ENCODE data around the gene CFTR. TPM values are rescaled to one million over a fixed set of nuclear protein-coding genes. Genes with fewer than 3 reads are reported as not detected.
A peak's percentile ranks its signal among the peaks of the same experiment; 100 is the strongest.

Gene CFTR
- total RNA-seq: not detected

DNA sequence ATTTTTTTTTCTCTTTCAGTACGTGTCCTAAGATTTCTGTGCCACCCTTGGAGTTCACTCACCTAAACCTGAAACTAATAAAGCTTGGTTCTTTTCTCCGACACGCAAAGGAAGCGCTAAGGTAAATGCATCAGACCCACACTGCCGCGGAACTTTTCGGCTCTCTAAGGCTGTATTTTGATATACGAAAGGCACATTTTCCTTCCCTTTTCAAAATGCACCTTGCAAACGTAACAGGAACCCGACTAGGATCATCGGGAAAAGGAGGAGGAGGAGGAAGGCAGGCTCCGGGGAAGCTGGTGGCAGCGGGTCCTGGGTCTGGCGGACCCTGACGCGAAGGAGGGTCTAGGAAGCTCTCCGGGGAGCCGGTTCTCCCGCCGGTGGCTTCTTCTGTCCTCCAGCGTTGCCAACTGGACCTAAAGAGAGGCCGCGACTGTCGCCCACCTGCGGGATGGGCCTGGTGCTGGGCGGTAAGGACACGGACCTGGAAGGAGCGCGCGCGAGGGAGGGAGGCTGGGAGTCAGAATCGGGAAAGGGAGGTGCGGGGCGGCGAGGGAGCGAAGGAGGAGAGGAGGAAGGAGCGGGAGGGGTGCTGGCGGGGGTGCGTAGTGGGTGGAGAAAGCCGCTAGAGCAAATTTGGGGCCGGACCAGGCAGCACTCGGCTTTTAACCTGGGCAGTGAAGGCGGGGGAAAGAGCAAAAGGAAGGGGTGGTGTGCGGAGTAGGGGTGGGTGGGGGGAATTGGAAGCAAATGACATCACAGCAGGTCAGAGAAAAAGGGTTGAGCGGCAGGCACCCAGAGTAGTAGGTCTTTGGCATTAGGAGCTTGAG lies at the start of gene CFTR:
TSS of gene CFTR (plus strand) at position 801 of the 830 bp plus-strand sequence. CDS start 70 bp downstream, outside the sequence.
- TF ChIP-seq POLR2AphosphoS5 (IDR thresholded peaks at IDR 0.05) (no peak), EP300 (IDR thresholded peaks at IDR 0.05) (no peak)
- TF ChIP-seq, protein P1, sequence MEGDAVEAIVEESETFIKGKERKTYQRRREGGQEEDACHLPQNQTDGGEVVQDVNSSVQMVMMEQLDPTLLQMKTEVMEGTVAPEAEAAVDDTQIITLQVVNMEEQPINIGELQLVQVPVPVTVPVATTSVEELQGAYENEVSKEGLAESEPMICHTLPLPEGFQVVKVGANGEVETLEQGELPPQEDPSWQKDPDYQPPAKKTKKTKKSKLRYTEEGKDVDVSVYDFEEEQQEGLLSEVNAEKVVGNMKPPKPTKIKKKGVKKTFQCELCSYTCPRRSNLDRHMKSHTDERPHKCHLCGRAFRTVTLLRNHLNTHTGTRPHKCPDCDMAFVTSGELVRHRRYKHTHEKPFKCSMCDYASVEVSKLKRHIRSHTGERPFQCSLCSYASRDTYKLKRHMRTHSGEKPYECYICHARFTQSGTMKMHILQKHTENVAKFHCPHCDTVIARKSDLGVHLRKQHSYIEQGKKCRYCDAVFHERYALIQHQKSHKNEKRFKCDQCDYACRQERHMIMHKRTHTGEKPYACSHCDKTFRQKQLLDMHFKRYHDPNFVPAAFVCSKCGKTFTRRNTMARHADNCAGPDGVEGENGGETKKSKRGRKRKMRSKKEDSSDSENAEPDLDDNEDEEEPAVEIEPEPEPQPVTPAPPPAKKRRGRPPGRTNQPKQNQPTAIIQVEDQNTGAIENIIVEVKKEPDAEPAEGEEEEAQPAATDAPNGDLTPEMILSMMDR (IDR thresholded peaks at IDR 0.05): no peak
- Histone ChIP-seq H3K9me3 (no peaks in the 10 kb centered on the region), H3K27me3 (peaks cover 0 to 37% (median 0%) of the 10 kb centered on the region in 4 donors), H3K4me1 (peaks cover 0 to 15% (median 13%) of the 10 kb centered on the region in 4 donors), H3K27ac (replicated peaks in 1 of 4) (no peak within 1 kb of the TSS), H3K36me3 (no peaks in the 10 kb centered on the region), H3K4me3 (peak within 1 kb of the TSS; percentile 42 to 58 (median 44))
- 6% methylated on average over 45 of the region's 45 CpGs for WGBS
- intact Hi-C loops (cut with DNase I): no loop called here
- no peak for DNase-seq (ENCODE audit: extremely low spot score)

DNA sequence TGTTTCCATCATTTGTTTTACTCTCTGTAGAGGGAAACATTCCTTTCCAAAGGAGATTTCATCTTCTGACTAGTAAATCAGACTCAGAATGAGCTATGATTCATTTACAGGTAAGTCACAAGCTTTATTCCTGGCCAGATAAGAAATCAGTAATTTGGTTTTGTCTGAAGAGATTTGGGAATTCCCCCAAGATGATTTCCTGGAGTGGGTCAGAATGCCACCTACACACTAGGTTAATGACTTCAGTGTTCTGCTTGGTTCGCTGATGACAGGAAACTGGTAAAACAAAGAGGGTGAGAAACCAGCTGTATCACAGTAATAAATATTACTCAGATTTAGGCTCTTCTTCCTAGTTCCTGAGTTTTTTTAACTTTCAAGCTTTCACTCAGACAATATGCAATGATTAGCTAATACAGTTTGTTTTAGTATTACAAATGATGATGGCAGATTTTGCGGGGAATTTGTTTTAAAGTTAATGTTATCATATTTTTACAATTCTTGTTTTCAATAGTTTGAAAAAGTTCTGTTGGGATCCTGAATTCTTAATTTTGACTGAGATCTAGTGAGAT lies 44.3 kb upstream of the CFTR start:
- no peaks in the 10 kb centered on the region for H3K9me3 ChIP-seq
- H3K4me1 ChIP-seq: no peaks in the 10 kb centered on the region
- no peaks in the 10 kb centered on the region for H3K36me3 ChIP-seq
- 61% methylated on average over 2 of the region's 2 CpGs for WGBS
- no peak overlapping the region for H3K27ac ChIP-seq (replicated peaks in 1 of 4)
- no peak overlapping the region for H3K4me3 ChIP-seq
- H3K27me3 ChIP-seq: no peaks in the 10 kb centered on the region
- no peak for DNase-seq (ENCODE audit: extremely low spot score)
- TF ChIP-seq, protein P1 (IDR thresholded peaks at IDR 0.05): no peak
- TF ChIP-seq POLR2AphosphoS5 (IDR thresholded peaks at IDR 0.05) (no peak), EP300 (IDR thresholded peaks at IDR 0.05) (no peak), POLR2A (IDR thresholded peaks at IDR 0.05; ENCODE audit: low read depth) (no peak)
- intact Hi-C loops (cut with DNase I): no loop called here

DNA sequence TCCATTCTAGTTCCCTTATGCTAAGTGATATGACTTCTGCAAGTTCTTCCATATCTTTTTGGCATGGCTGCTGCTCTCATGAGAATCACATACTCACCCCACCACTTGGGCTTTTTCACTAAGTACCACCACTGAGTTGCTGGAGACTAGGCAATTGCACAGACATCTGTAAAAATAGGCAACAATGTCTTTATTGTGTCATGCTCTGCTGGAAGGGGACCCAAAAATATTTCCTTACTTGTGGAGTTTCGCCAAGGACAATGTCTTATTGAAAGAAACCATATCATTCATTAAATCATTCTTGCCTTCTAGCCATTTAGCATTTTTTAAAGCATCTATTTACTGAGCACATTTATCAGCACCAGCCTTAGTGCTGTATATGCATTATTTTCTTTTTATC lies 35.2 kb upstream of the CFTR start:
- intact Hi-C loops (cut with DNase I): no loop called here
- H3K4me3 ChIP-seq: no peak overlapping the region
- H3K9me3 ChIP-seq: peaks cover 0 to under 1% (median 0%) of the 10 kb centered on the region in 4 donors
- H3K36me3 ChIP-seq: no peaks in the 10 kb centered on the region
- H3K27ac ChIP-seq (replicated peaks in 1 of 4): no peak overlapping the region
- H3K4me1 ChIP-seq: no peaks in the 10 kb centered on the region
- 67% methylated on average over 1 of the region's 1 CpG for WGBS
- no peak for TF ChIP-seq POLR2AphosphoS5 (IDR thresholded peaks at IDR 0.05)
- TF ChIP-seq, protein P1 (IDR thresholded peaks at IDR 0.05): no peak
- TF ChIP-seq POLR2A (IDR thresholded peaks at IDR 0.05; ENCODE audit: low read depth): no peak
- TF ChIP-seq EP300 (IDR thresholded peaks at IDR 0.05): no peak
- H3K27me3 ChIP-seq: no peaks in the 10 kb centered on the region
- no peak for DNase-seq (ENCODE audit: extremely low spot score)

DNA sequence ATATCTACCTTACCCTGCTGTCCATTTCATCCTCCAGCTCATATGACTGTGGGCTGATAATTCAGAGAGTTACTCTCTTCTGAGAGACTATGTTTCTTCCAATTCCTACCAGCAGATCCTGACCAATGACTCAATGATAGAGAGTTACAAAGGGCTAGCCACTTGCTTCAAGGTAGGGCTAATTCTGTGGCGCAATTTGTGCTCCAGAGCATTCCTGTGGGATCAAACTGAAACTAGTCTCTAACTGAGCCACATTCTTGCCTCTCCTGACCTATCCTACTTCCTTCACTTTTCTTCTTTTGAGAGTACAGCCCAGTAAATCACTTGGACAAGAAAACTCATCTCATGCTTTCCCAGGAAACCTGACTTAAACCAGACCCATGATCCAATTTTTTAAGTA lies 34.6 kb upstream of the CFTR start:
- intact Hi-C loops (cut with DNase I): no loop called here
- H3K4me1 ChIP-seq: no peaks in the 10 kb centered on the region
- WGBS: 88% methylated on average over 1 of the region's 1 CpG
- H3K27me3 ChIP-seq: no peaks in the 10 kb centered on the region
- no peak for DNase-seq (ENCODE audit: extremely low spot score)
- TF ChIP-seq EP300 (IDR thresholded peaks at IDR 0.05) (no peak), POLR2A (IDR thresholded peaks at IDR 0.05; ENCODE audit: low read depth) (no peak), POLR2AphosphoS5 (IDR thresholded peaks at IDR 0.05) (no peak)
- H3K4me3 ChIP-seq: no peak overlapping the region
- H3K36me3 ChIP-seq: no peaks in the 10 kb centered on the region
- H3K9me3 ChIP-seq: peaks cover 0 to 6% (median 0%) of the 10 kb centered on the region in 4 donors
- H3K27ac ChIP-seq (replicated peaks in 1 of 4): no peak overlapping the region

DNA sequence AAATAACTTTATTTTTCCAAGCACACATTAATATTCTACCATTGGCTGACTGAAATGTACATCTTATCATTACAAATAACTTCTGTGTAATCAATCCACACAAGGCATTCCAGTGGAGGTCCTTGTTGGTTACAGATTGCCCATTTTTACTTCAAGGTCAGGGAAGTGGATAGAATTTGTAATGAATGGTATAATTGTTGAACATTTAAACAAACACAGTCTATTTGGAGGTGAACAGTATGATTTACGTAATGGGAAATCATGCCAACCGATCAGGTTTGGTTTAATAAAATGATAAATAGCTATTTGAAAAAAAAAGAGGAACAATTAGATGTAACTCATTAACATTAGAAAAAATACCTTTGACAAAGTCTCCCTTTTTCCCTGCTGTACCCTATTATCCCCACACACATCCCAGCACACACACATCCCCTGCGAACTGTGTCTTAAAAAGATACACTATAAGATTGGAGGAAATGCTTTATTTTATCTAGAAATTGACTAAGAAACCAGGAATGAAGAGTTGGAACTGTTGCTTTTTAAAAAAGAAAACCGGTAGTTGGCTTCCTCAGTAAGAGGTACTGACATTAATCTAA lies 33.5 kb upstream of the CFTR start:
- no peaks in the 10 kb centered on the region for H3K36me3 ChIP-seq
- H3K9me3 ChIP-seq: peaks cover 0 to 8% (median 0%) of the 10 kb centered on the region in 4 donors
- no peak overlapping the region for H3K27ac ChIP-seq (replicated peaks in 1 of 4)
- H3K4me3 ChIP-seq: no peak overlapping the region
- no peaks in the 10 kb centered on the region for H3K27me3 ChIP-seq
- TF ChIP-seq POLR2A (IDR thresholded peaks at IDR 0.05; ENCODE audit: low read depth): no peak
- no peak for TF ChIP-seq POLR2AphosphoS5 (IDR thresholded peaks at IDR 0.05)
- TF ChIP-seq, protein P1 (IDR thresholded peaks at IDR 0.05): no peak
- TF ChIP-seq EP300 (IDR thresholded peaks at IDR 0.05): no peak
- no peak for DNase-seq (ENCODE audit: extremely low spot score)
- 60% methylated on average over 4 of the region's 4 CpGs for whole genome bisulfite sequencing
- no peaks in the 10 kb centered on the region for H3K4me1 ChIP-seq
- intact Hi-C loops (cut with DNase I): no loop called here

Data from esophagus muscularis mucosa (tissue), 4 donors.